Neural crest cell (in vitro differentiated cells): ENCODE results near the gene SETD2. TPM values are rescaled to one million over a fixed set of nuclear protein-coding genes. Genes with fewer than 3 reads are reported as not detected.

ENCODE experiments used
- DNase-seq: peaks from one replicate; pipeline ENCODE4 v3.0.0; 2021; ENCODE audit warnings: low read depth, mixed read lengths, low spot score
- H3K27ac Mint-ChIP-seq: one replicate; pipeline ENCODE4 v1.8.0; 2021; ENCODE audit warnings: mild to moderate bottlenecking, mixed read lengths; ENCODE audit not compliant: unreplicated experiment
- H3K27me3 Mint-ChIP-seq: 2 replicates; pipeline ENCODE4 v1.8.0; 2021; ENCODE audit warnings: low read depth, mild to moderate bottlenecking, mixed read lengths
- H3K36me3 Mint-ChIP-seq: 2 replicates; pipeline ENCODE4 v1.8.0; 2021; ENCODE audit warnings: low read depth, mild to moderate bottlenecking, mixed read lengths
- H3K4me1 Mint-ChIP-seq: 2 replicates; pipeline ENCODE4 v1.8.0; 2021; ENCODE audit warnings: mixed read lengths
- H3K4me3 Mint-ChIP-seq: one replicate; pipeline ENCODE4 v1.8.0; 2021; ENCODE audit warnings: mild to moderate bottlenecking, mixed read lengths
- H3K9me3 Mint-ChIP-seq: 2 replicates; pipeline ENCODE4 v1.8.0; 2021; ENCODE audit warnings: mixed read lengths
- CTCF ChIP-seq: fragments of 200-600 bp; sonication (generic); conservative IDR thresholded peaks from 2 replicates; pipeline ENCODE4 v1.5.0; 2021; ENCODE audit warnings: antibody characterized with exemption, mild to moderate bottlenecking
- total RNA-seq: library from RNA; stranded (reverse); gene quantifications from 2 replicates; pipeline ENCODE4 v1.2.1, GENCODE V29; 2021

Gene SETD2
- total RNA-seq, 1 donor from 2014 or later: 52.7 TPM

GRCh38 chr3:46976326-46977190, 187.4 kb downstream of the SETD2 start, which contains the start of gene CCDC12:
CCDC12 (minus strand) TSS chr3:46976745; CDS start chr3:46976732, 13 bp downstream.
- H3K27me3 Mint-ChIP-seq: no peaks in the 10 kb centered on the region
- TF ChIP-seq CTCF: no peak
- H3K9me3 Mint-ChIP-seq: no peaks in the 10 kb centered on the region
- peak within 1 kb of the TSS; percentile 100 for H3K4me3 Mint-ChIP-seq
- H3K4me1 Mint-ChIP-seq: peaks cover 45% of the 10 kb centered on the region
- DNase-seq: peak; percentile 87
- peaks cover 2% of the 10 kb centered on the region for H3K36me3 Mint-ChIP-seq
- peak within 1 kb of the TSS; percentile 100 for H3K27ac Mint-ChIP-seq

GRCh38 chr3:46974421-46975171, 189.3 kb downstream of the SETD2 start:
- no peak for TF ChIP-seq CTCF
- no peaks in the 10 kb centered on the region for H3K9me3 Mint-ChIP-seq
- H3K27ac Mint-ChIP-seq: no peak overlapping the region
- H3K36me3 Mint-ChIP-seq: peaks cover 2% of the 10 kb centered on the region
- no peaks in the 10 kb centered on the region for H3K27me3 Mint-ChIP-seq
- no peak for DNase-seq
- peak overlapping the region; percentile 100 for H3K4me3 Mint-ChIP-seq
- peaks cover 51% of the 10 kb centered on the region for H3K4me1 Mint-ChIP-seq

- peaks cover 4% of the 10 kb centered on the region for H3K36me3 Mint-ChIP-seq
- no peaks in the 10 kb centered on the region for H3K9me3 Mint-ChIP-seq
- H3K27ac Mint-ChIP-seq: no peak overlapping the region
- H3K4me1 Mint-ChIP-seq: peaks cover 38% of the 10 kb centered on the region
- no peaks in the 10 kb centered on the region for H3K27me3 Mint-ChIP-seq
- peak overlapping the region; percentile 77 for H3K4me3 Mint-ChIP-seq
- no peak for DNase-seq
- no peak for TF ChIP-seq CTCF
These were observed 191.5 kb downstream of the SETD2 start for GRCh38 chr3:46972396-46972795.

GRCh38 chr3:46971742-46972141, 192.2 kb downstream of the SETD2 start:
- Mint-ChIP-seq H3K9me3 (no peaks in the 10 kb centered on the region), H3K27me3 (no peaks in the 10 kb centered on the region), H3K27ac (no peak overlapping the region), H3K4me1 (peaks cover 31% of the 10 kb centered on the region), H3K4me3 (no peak overlapping the region), H3K36me3 (peaks cover 6% of the 10 kb centered on the region)
- no peak for DNase-seq
- TF ChIP-seq CTCF: no peak

- no peak overlapping the region for H3K27ac Mint-ChIP-seq
These were observed 192.8 kb downstream of the SETD2 start for GRCh38 chr3:46971151-46971550.

More at GRCh38 chr3:46971151-46971550, 192.8 kb downstream of the SETD2 start:
- no peak for DNase-seq
- no peak for TF ChIP-seq CTCF
- Mint-ChIP-seq H3K4me1 (peaks cover 25% of the 10 kb centered on the region), H3K27me3 (no peaks in the 10 kb centered on the region), H3K9me3 (no peaks in the 10 kb centered on the region), H3K36me3 (peaks cover 5% of the 10 kb centered on the region), H3K4me3 (no peak overlapping the region)
